D721Med (cell line): ENCODE data around the gene ARHGEF7.

Source experiments
- DNase-seq: peaks from one replicate; pipeline ENCODE4 v3.0.0; 2011; ENCODE audit warnings: low spot score; ENCODE audit not compliant: insufficient read length
- FAIRE-seq: peaks from 2 replicates; lab custom pipeline; 2011; peaks lifted over from hg19 to GRCh38; lab: Jason Lieb, UNC
- CTCF ChIP-seq: IDR thresholded peaks from 2 replicates; pipeline ENCODE4 v1.5.1; 2012; ENCODE audit warnings: mild to moderate bottlenecking, control low read depth; ENCODE audit not compliant: insufficient read depth; ENCODE audit errors: missing control alignments

ARHGEF7 gene

GRCh38 chr13:111177921-111178320 lies 62.8 kb downstream of the ARHGEF7 start:
- no peak for DNase-seq
- TF ChIP-seq CTCF = no peak
- FAIRE-seq = no peak

- TF ChIP-seq CTCF = no peak
- DNase-seq (no peak), FAIRE-seq (no peak)
These were observed 63.3 kb downstream of the ARHGEF7 start for GRCh38 chr13:111178402-111178801.

- FAIRE-seq (no peak), DNase-seq (no peak)
- TF ChIP-seq CTCF = no peak
These were observed 65.0 kb downstream of the ARHGEF7 start for GRCh38 chr13:111179908-111180760.

- FAIRE-seq (no peak), DNase-seq (no peak)
- no peak for TF ChIP-seq CTCF
These were observed 66.9 kb downstream of the ARHGEF7 start for GRCh38 chr13:111181977-111182376.

GRCh38 chr13:111183087-111183645 lies 68.1 kb downstream of the ARHGEF7 start:
- TF ChIP-seq CTCF = no peak
- DNase-seq = no peak
- no peak for FAIRE-seq

DNA sequence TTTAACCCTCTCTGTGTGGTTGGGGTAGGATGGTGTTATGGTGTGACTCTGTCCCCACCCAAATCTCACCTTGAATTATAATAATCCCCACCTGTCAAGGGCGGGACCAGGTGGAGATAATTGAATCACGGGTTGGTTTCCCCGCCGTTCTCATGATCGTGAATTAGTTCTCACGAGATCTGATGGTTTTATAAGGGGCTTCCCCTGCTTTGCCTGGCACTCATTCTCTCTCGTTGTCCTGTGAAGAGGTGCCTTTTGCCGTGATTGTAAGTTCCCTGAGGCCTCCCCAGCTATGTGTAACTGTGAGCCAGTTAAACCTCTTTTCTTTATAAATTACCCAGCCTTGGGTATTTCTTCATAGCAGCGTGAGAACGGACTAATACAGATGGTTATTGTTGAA lies 68.8 kb downstream of the ARHGEF7 start:
- FAIRE-seq (no peak), DNase-seq (no peak)
- no peak for TF ChIP-seq CTCF
